Right cardiac atrium (tissue), 5 donors: ENCODE results near the gene PCIF1. TPM values are rescaled to one million over a fixed set of nuclear protein-coding genes. Genes with fewer than 3 reads are reported as not detected.
A peak's percentile ranks its signal among the peaks of the same experiment; 100 is the strongest.
"Not testable (repeated sequence)": the region's sequence is repeated elsewhere in the genome, so short reads cannot be mapped to it uniquely, and the experiment has no call there.

Experiments used
- ATAC-seq, 2 donors: fragments of 200-7000 bp; cut with Tn5 transposase; one replicate each; pipeline versions ENCODE4 v1.8.0 to v1.9.1; 2020; ENCODE audit warnings: moderate library complexity in 2 of 2, mild to moderate bottlenecking in 1 of 2
- DNase-seq, 3 donors: peaks; one replicate each; pipeline ENCODE4 v3.0.0-alpha.2; 2020
- H3K27ac ChIP-seq: one replicate; pipeline ENCODE4 v1.5.1; 2013; ENCODE audit warnings: mild to moderate bottlenecking, low read length, control low read depth, moderate library complexity
- H3K27me3 ChIP-seq: one replicate; pipeline ENCODE4 v1.6.1; 2013; ENCODE audit not compliant: control insufficient read depth, insufficient read depth
- H3K4me1 ChIP-seq: one replicate; pipeline ENCODE4 v1.6.1; 2013; ENCODE audit warnings: low read length; ENCODE audit not compliant: control insufficient read depth, insufficient read depth
- H3K4me3 ChIP-seq: one replicate; pipeline ENCODE4 v1.5.1; 2013; ENCODE audit warnings: low read length, control low read depth
- H3K9me3 ChIP-seq: one replicate; pipeline ENCODE4 v1.6.1; 2013; ENCODE audit warnings: low read length; ENCODE audit not compliant: control insufficient read depth
- WGBS: extraction: QIAGEN DNeasy Blood & Tissue Kit; methylation state at CpG from one replicate; pipeline ENCODE4 v1.1.7; 2013; 5-methylcytosine and 5-hydroxymethylcytosine counted together
- intact Hi-C, 4 donors: fragments of 100-400 bp; cut with DNase I; formaldehyde crosslinking; loops; one replicate each; pipeline versions ENCODE4 v1.11.0 to v1.14.0; 2022 to 2023
- polyA plus RNA-seq: library from polyadenylated mRNA; stranded (reverse); fragments of 200-250 nt; gene quantifications from one replicate; pipeline ENCODE4 v1.2.3, GENCODE V29; 2013
- total RNA-seq, 4 donors: library from RNA; stranded (reverse); fragmentation: NEBNext Ultra II Directional; extraction: Animal tissue kit (Norgen Biotek cat#: 25700); gene quantifications; one replicate each; pipeline ENCODE4 v1.2.1, GENCODE V29; 2021
- donor health status: healthy with polysubstance abuse.
- donor health status: DM: no; HTN: yes; CAD: no.
- donor health status: DM: no; HTN: no; CAD: no.
- donor health status: DM: no; HTN: yes; CAD: no; lungs with severe emphysema.
- donor health status: DM: yes; HTN: yes; CAD: no.

Gene PCIF1
- total and polyA plus RNA-seq, 5 donors, result 22.2 to 31.8 (median 29.1) TPM

- intact Hi-C loops, result no loop called here
- Histone ChIP-seq H3K4me1 (no peaks in the 10 kb centered on the region), H3K27me3 (no peaks in the 10 kb centered on the region), H3K9me3 (no peaks in the 10 kb centered on the region), H3K27ac (no peak overlapping the region), H3K4me3 (no peak overlapping the region)
- DNase-seq (peak; percentile 74 to 90 (median 90)), ATAC-seq (peak; percentile 85 to 91)
- 9% methylated on average over 16 of the region's 16 CpGs for WGBS
These were observed 52.8 kb downstream of the PCIF1 start for GRCh38 chr20:45987108-45987780.

GRCh38 chr20:45988830-45989229 is 54.3 kb downstream of the PCIF1 start:
- intact Hi-C loops, H3K4me3 ChIP-seq, H3K27ac ChIP-seq, DNase-seq, H3K4me1 ChIP-seq, H3K9me3 ChIP-seq, ATAC-seq, H3K27me3 ChIP-seq: not testable (repeated sequence)
- 81% methylated on average over 6 of the region's 6 CpGs for WGBS

DNA sequence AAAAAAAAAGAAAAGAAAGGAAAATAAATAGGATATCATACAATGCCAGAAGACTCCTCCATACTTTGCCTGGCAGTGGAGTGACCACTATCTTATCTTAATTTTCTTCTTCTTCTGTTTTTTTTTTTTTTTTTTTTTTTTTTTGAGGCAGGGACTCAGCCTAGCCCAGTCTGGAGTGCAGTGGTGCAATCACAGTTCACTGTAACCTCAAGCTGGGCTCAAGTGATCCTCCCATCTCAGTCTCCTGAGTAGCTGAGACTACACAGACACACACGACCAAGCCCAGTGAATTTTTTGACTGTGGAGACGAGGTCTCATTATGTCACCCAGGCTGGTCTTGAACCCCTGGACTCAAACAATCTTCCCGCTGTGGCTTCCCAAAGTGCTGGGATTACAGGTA is 57.1 kb downstream of the PCIF1 start:
- H3K27ac ChIP-seq, result no peak overlapping the region
- no peak for DNase-seq
- intact Hi-C loops, result no loop called here
- H3K4me3 ChIP-seq, result no peak overlapping the region
- H3K27me3 ChIP-seq, result no peaks in the 10 kb centered on the region
- H3K9me3 ChIP-seq, result no peaks in the 10 kb centered on the region
- 76% methylated on average over 3 of the region's 3 CpGs for WGBS
- H3K4me1 ChIP-seq, result no peaks in the 10 kb centered on the region
- no peak for ATAC-seq

GRCh38 chr20:45993197-45993951 is 58.9 kb downstream of the PCIF1 start:
- intact Hi-C loops, result no loop called here
- peak in 1 of 2 donors; percentile 41 for ATAC-seq
- Histone ChIP-seq H3K9me3 (no peaks in the 10 kb centered on the region), H3K4me3 (no peak overlapping the region), H3K27me3 (no peaks in the 10 kb centered on the region), H3K4me1 (no peaks in the 10 kb centered on the region), H3K27ac (no peak overlapping the region)
- 67% methylated on average over 12 of the region's 12 CpGs for WGBS
- no peak for DNase-seq

DNA sequence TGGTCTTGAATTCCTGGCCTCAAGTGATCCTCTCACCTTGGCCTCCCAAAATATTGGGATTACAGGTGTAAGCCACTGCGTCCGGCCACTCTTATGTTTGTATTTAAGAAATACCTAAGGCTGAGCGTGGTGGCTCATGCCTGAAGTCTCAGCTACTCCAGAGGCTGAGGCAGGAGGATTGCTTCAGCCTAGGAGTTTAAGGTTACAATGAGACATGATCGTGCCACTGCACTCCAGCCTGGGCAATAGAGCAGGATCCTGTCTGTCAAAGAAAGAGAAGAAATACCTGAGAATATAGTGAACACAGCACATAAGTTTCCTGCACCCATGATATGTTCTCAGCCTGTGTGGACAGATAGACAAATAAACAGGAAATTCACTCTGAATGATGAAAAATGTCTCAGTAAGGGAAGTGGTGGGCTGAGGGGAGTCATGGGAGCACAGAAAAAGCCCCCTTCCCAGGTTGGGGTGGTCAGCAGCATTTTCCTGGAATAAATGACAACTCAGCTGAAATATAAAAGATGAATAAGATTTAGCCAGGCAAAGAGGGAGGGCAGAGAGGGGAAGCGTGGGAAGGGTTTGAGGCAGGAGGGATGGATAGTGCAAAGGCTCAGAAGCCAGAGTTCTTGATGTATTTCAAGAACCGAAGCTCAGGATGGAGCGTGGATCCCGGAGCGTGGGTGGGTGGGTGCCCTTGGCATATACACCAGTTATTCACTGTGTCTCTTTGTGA is 60.4 kb downstream of the PCIF1 start:
- Histone ChIP-seq H3K4me3 (no peak overlapping the region), H3K27me3 (no peaks in the 10 kb centered on the region), H3K9me3 (no peaks in the 10 kb centered on the region), H3K4me1 (no peaks in the 10 kb centered on the region), H3K27ac (no peak overlapping the region)
- no peak for ATAC-seq
- DNase-seq, result no peak
- 62% methylated on average over 9 of the region's 9 CpGs for WGBS
- intact Hi-C loops, result no loop called here

- WGBS, result 75% methylated on average over 6 of the region's 6 CpGs
- H3K4me3 ChIP-seq, H3K27me3 ChIP-seq, intact Hi-C loops, DNase-seq, H3K27ac ChIP-seq, H3K4me1 ChIP-seq, H3K9me3 ChIP-seq, ATAC-seq: not testable (repeated sequence)
These were observed 61.1 kb downstream of the PCIF1 start for GRCh38 chr20:45995495-45996097.

- no peak overlapping the region for H3K4me3 ChIP-seq
These were observed 62.7 kb downstream of the PCIF1 start for GRCh38 chr20:45997187-45997586.

More at GRCh38 chr20:45997187-45997586, 62.7 kb downstream of the PCIF1 start:
- no peaks in the 10 kb centered on the region for H3K4me1 ChIP-seq
- 27% methylated on average over 3 of the region's 3 CpGs for WGBS
- intact Hi-C loops, result no loop called here
- no peaks in the 10 kb centered on the region for H3K9me3 ChIP-seq
- ATAC-seq, result no peak
- DNase-seq, result no peak
- no peak overlapping the region for H3K27ac ChIP-seq
- H3K27me3 ChIP-seq, result no peaks in the 10 kb centered on the region

Other genes starting within 250 kb of the PCIF1 start
- gene WFDC13, start 232.6 kb upstream of the PCIF1 start, total RNA-seq, result not detected
- not detected for gene WFDC13, start 232.6 kb upstream of the PCIF1 start, polyA plus RNA-seq
- gene WFDC10B, start 229.7 kb upstream of the PCIF1 start, total RNA-seq, result not detected
- not detected for gene WFDC10B, start 229.7 kb upstream of the PCIF1 start, polyA plus RNA-seq
- gene SPINT4, start 212.3 kb upstream of the PCIF1 start, total RNA-seq, result not detected
- gene SPINT4, start 212.3 kb upstream of the PCIF1 start, polyA plus RNA-seq, result not detected
- gene WFDC3, start 142.8 kb upstream of the PCIF1 start, total RNA-seq, result 1 to 10 TPM in 1 of 4 donors, under 1 TPM in 1, not detected in 2; 0.57 to 1.4 TPM
- 1.2 TPM for gene WFDC3, start 142.8 kb upstream of the PCIF1 start, polyA plus RNA-seq
- gene DNTTIP1, start 142.7 kb upstream of the PCIF1 start, total RNA-seq, result 10 to 100 TPM; 15.3 to 20.4 (median 17.5) TPM
- 23.6 TPM for gene DNTTIP1, start 142.7 kb upstream of the PCIF1 start, polyA plus RNA-seq
- 1 to 10 TPM in 2 of 4 donors, under 1 TPM in 1, not detected in 1; 0.85 to 2.1 (median 1.7) TPM for gene UBE2C, start 122.0 kb upstream of the PCIF1 start, total RNA-seq
- gene UBE2C, start 122.0 kb upstream of the PCIF1 start, polyA plus RNA-seq, result 0.25 TPM
- gene TNNC2, start 107.4 kb upstream of the PCIF1 start, total RNA-seq, result under 1 TPM in 1 of 4 donors, not detected in 3; 0.46 TPM
- 0.77 TPM for gene TNNC2, start 107.4 kb upstream of the PCIF1 start, polyA plus RNA-seq
- 10 to 100 TPM; 25.8 to 30.7 (median 28.7) TPM for gene SNX21, start 100.9 kb upstream of the PCIF1 start, total RNA-seq
- 23.5 TPM for gene SNX21, start 100.9 kb upstream of the PCIF1 start, polyA plus RNA-seq
- gene ACOT8, start 77.3 kb upstream of the PCIF1 start, total RNA-seq, result 10 to 100 TPM; 21.1 to 31.5 (median 30.2) TPM
- 47.9 TPM for gene ACOT8, start 77.3 kb upstream of the PCIF1 start, polyA plus RNA-seq
- gene ZSWIM3, start 77.1 kb upstream of the PCIF1 start, total RNA-seq, result 1 to 10 TPM; 1.7 to 3.3 (median 2.4) TPM
- gene ZSWIM3, start 77.1 kb upstream of the PCIF1 start, polyA plus RNA-seq, result 2.1 TPM
- gene ZSWIM1, start 53.5 kb upstream of the PCIF1 start, total RNA-seq, result 10 to 100 TPM; 10.5 to 13.5 (median 11.2) TPM
- gene ZSWIM1, start 53.5 kb upstream of the PCIF1 start, polyA plus RNA-seq, result 5.5 TPM
- gene SPATA25, start 47.1 kb upstream of the PCIF1 start, total RNA-seq, result 1 to 10 TPM; 1.8 to 2.6 (median 2.2) TPM
- 1.7 TPM for gene SPATA25, start 47.1 kb upstream of the PCIF1 start, polyA plus RNA-seq
- 1 to 10 TPM; 7.5 to 9.8 (median 7.9) TPM for gene NEURL2, start 43.5 kb upstream of the PCIF1 start, total RNA-seq
- gene NEURL2, start 43.5 kb upstream of the PCIF1 start, polyA plus RNA-seq, result 7.0 TPM
- 100 to 1,000 TPM; 102 to 134 (median 112) TPM for gene CTSA, start 43.3 kb upstream of the PCIF1 start, total RNA-seq
- gene CTSA, start 43.3 kb upstream of the PCIF1 start, polyA plus RNA-seq, result 126 TPM
- 100 to 1,000 TPM in 2 of 4 donors, 10 to 100 TPM in 2; 63.7 to 117 (median 90.4) TPM for gene PLTP, start 22.5 kb upstream of the PCIF1 start, total RNA-seq
- gene PLTP, start 22.5 kb upstream of the PCIF1 start, polyA plus RNA-seq, result 34.3 TPM
- 10 to 100 TPM in 1 of 4 donors, 1 to 10 TPM in 3; 8.2 to 10.1 (median 8.6) TPM for gene ZNF335, start 37.5 kb downstream of the PCIF1 start, total RNA-seq
- gene ZNF335, start 37.5 kb downstream of the PCIF1 start, polyA plus RNA-seq, result 6.4 TPM
- under 1 TPM; 0.17 to 0.81 (median 0.27) TPM for gene MMP9, start 74.2 kb downstream of the PCIF1 start, total RNA-seq
- 0.16 TPM for gene MMP9, start 74.2 kb downstream of the PCIF1 start, polyA plus RNA-seq
- 1 to 10 TPM; 1.1 to 4.7 (median 2.6) TPM for gene SLC12A5, start 94.5 kb downstream of the PCIF1 start, total RNA-seq
- 6.6 TPM for gene SLC12A5, start 94.5 kb downstream of the PCIF1 start, polyA plus RNA-seq
- gene NCOA5, start 155.3 kb downstream of the PCIF1 start, total RNA-seq, result 10 to 100 TPM; 16.1 to 26.1 (median 21.2) TPM
- gene NCOA5, start 155.3 kb downstream of the PCIF1 start, polyA plus RNA-seq, result 9.5 TPM
- gene CD40, start 183.6 kb downstream of the PCIF1 start, total RNA-seq, result 10 to 100 TPM; 11.6 to 19.0 (median 12.0) TPM
- gene CD40, start 183.6 kb downstream of the PCIF1 start, polyA plus RNA-seq, result 9.7 TPM